Peyer's patch (tissue), 4 donors: ENCODE data around the gene PGM5. TPM values are rescaled to one million over a fixed set of nuclear protein-coding genes. Genes with fewer than 3 reads are reported as not detected.

Experiments
- DNase-seq, 3 donors: peaks; one replicate each; pipeline ENCODE4 v3.0.0-alpha.2; 2017 to 2019
- H3K27ac ChIP-seq, 4 donors: fragments of 200-600 bp; sonication (generic); one replicate each; pipeline ENCODE4 v1.5.1; 2016 to 2019
- H3K27me3 ChIP-seq, 2 donors: fragments of 200-600 bp; sonication (generic); one replicate each; pipeline ENCODE4 v1.5.1; 2019
- H3K36me3 ChIP-seq, 3 donors: fragments of 200-600 bp; sonication (generic); one replicate each; pipeline ENCODE4 v1.5.1; 2016 to 2019
- H3K4me1 ChIP-seq, 4 donors: fragments of 200-600 bp; sonication (generic); one replicate each; pipeline ENCODE4 v1.5.1; 2016 to 2019
- H3K4me3 ChIP-seq, 4 donors: fragments of 200-600 bp; sonication (generic); 1 replicate in 3 of 4; 2 replicates in 1 of 4; pipeline ENCODE4 v1.5.1; 2016 to 2019; ENCODE audit warnings: mild to moderate bottlenecking in 1 of 4
- H3K9me3 ChIP-seq, 4 donors: fragments of 200-600 bp; sonication (generic); one replicate each; pipeline ENCODE4 v1.5.1; 2016 to 2019; ENCODE audit warnings: mild to moderate bottlenecking in 1 of 4
- POLR2A ChIP-seq, 2 donors: fragments of 450-650 bp; IDR thresholded peaks; one replicate each; pipeline ENCODE4 v1.5.1; 2017; ENCODE audit warnings: antibody characterized with exemption in 2 of 2, mild to moderate bottlenecking in 2 of 2, moderate library complexity in 2 of 2
- total RNA-seq, 4 donors: library from RNA; depleted of rRNA; stranded (reverse); fragments of >200 nt; gene quantifications; one replicate each; pipeline ENCODE4 v1.1.0, GENCODE V29; 2016
- TF ChIP-seq, protein P1 (sequence below), 6 experiments: fragments of 450-650 bp in 4 of 6; fragments of 200-600 bp in 2 of 6; sonication (generic) in 1 of 6; IDR thresholded peaks; one replicate each; pipeline ENCODE4 v1.5.1; 2017 to 2019; ENCODE audit warnings: antibody characterized with exemption in 6 of 6, mild to moderate bottlenecking in 3 of 6, moderate library complexity in 1 of 6

Gene PGM5
- total RNA-seq, 4 donors from 2014 or later = 7.5 to 30.5 (median 23.6) TPM

GRCh38 chr9:68506551-68506950, 150.1 kb downstream of the PGM5 start:
- Histone ChIP-seq H3K4me3 (no peak overlapping the region), H3K27ac (peak overlapping the region in 2 of 4 donors; percentile 13 to 63), H3K9me3 (no peaks in the 10 kb centered on the region), H3K27me3 (no peaks in the 10 kb centered on the region), H3K36me3 (no peaks in the 10 kb centered on the region), H3K4me1 (peaks cover 0 to 9% (median 0%) of the 10 kb centered on the region in 4 donors)
- no peak for DNase-seq
- TF ChIP-seq, protein P1, sequence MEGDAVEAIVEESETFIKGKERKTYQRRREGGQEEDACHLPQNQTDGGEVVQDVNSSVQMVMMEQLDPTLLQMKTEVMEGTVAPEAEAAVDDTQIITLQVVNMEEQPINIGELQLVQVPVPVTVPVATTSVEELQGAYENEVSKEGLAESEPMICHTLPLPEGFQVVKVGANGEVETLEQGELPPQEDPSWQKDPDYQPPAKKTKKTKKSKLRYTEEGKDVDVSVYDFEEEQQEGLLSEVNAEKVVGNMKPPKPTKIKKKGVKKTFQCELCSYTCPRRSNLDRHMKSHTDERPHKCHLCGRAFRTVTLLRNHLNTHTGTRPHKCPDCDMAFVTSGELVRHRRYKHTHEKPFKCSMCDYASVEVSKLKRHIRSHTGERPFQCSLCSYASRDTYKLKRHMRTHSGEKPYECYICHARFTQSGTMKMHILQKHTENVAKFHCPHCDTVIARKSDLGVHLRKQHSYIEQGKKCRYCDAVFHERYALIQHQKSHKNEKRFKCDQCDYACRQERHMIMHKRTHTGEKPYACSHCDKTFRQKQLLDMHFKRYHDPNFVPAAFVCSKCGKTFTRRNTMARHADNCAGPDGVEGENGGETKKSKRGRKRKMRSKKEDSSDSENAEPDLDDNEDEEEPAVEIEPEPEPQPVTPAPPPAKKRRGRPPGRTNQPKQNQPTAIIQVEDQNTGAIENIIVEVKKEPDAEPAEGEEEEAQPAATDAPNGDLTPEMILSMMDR (IDR thresholded peaks at IDR 0.05) = no peak
- no peak for TF ChIP-seq POLR2A (IDR thresholded peaks at IDR 0.05)

DNA sequence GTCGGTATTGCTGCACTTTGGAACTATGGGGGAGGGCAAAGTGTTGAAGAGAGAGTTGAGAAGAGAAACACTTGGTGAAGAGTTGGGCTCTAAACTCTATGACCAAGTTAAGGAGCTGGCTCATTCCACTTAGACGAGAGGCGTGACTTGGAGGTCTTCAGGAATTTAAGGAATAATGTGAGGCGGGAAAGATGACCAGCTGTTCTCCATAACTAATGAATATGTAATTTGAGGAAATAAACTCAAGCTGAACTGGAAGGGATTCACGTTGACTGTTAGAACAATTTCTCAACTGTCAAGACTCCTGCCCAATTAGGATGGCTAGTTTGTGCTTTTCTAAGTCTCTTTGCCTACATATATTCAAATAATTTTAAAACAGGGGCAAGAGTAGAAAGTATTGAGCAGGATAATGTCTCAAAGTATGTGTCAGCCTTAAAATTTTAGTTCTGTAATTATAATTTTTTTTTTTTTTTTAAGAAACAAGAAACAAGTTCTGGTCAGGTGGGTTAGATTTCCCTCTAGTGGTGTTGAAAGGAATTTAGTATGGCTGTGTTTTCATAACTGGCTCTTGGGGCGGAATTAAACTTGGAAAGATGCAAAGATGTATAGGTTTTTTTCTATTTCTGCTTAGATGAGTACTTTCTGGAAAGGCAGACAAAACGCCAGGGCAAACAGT, 150.9 kb downstream of the PGM5 start:
- TF ChIP-seq, protein P1 (IDR thresholded peaks at IDR 0.05) = peak; percentile 41 to 66 (median 60)
- no peak for TF ChIP-seq POLR2A (IDR thresholded peaks at IDR 0.05)
- DNase-seq = no peak
- Histone ChIP-seq H3K36me3 (no peaks in the 10 kb centered on the region), H3K27ac (peak overlapping the region in 1 of 4 donors; percentile 63), H3K4me3 (no peak overlapping the region), H3K27me3 (no peaks in the 10 kb centered on the region), H3K4me1 (peaks cover 0 to 9% (median 0%) of the 10 kb centered on the region in 4 donors), H3K9me3 (no peaks in the 10 kb centered on the region)

DNA sequence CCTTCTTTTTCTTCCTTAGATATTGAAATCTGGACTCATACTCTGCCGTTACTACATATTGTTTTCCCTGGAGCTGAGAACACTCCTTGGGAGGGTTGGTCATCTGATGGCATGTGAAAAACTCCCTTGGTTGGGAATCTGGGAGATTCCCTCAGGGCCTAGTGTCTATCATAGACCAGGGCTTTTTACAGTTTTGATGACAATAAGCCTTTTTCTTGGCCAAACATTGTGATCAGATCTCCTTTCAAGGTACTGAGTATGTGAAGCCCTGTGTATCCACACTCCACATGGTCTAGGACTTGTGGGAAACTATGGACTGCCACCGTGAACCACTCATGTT, 151.4 kb downstream of the PGM5 start:
- Histone ChIP-seq H3K9me3 (no peaks in the 10 kb centered on the region), H3K4me1 (peaks cover 0 to 9% (median 0%) of the 10 kb centered on the region in 4 donors), H3K36me3 (no peaks in the 10 kb centered on the region), H3K4me3 (no peak overlapping the region), H3K27me3 (no peaks in the 10 kb centered on the region), H3K27ac (peak overlapping the region in 1 of 4 donors; percentile 63)
- TF ChIP-seq POLR2A (IDR thresholded peaks at IDR 0.05) = no peak
- TF ChIP-seq, protein P1 (IDR thresholded peaks at IDR 0.05) = peak in 1 of 6 experiments; percentile 6
- DNase-seq = no peak

DNA sequence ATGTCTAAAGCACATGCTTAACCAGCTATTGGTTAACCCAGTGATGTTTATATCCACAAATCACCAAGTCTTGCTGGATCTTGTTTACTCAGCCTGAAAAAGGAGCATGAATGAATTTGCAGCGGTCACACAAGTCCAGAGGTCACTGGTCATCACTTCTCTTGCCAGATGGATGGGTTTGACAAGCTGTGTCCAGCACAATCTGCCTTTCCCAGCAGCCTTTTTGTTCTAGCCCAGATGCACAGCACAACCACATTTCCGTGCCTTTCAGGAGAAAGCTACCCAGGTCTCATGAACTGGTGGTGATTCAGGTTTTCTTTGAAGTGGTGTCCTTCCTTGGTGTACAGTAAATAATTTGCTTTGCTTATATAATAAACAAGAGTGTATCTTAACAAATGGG, 152.1 kb downstream of the PGM5 start:
- H3K27ac ChIP-seq = peak overlapping the region in 1 of 4 donors; percentile 63
- no peaks in the 10 kb centered on the region for H3K27me3 ChIP-seq
- H3K36me3 ChIP-seq = no peaks in the 10 kb centered on the region
- H3K4me3 ChIP-seq = no peak overlapping the region
- no peak for DNase-seq
- H3K9me3 ChIP-seq = no peaks in the 10 kb centered on the region
- H3K4me1 ChIP-seq = peaks cover 0 to 9% (median 0%) of the 10 kb centered on the region in 4 donors
- TF ChIP-seq POLR2A (IDR thresholded peaks at IDR 0.05) = no peak
- TF ChIP-seq, protein P1 (IDR thresholded peaks at IDR 0.05) = no peak

DNA sequence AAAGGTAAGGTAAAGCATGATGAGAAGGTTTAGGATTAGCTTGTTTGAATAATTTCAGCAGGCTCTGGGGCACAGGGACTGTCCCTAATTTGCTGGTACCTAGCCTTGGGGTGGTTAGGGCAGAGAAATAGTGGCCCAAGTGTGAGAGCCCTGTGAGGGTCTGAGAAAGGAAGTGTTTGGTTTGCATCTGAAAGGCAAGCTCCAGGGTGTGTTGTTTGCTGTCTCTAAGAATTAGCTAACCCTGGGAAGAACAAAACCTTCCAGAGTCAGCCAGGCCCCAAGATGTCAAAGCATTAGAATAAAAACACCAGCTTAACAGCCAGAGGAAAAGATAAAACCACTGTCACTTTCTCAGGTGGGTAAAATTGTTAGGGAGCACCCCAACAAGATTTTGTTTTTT, 153.3 kb downstream of the PGM5 start:
- peaks cover 0 to 15% (median 0%) of the 10 kb centered on the region in 4 donors for H3K4me1 ChIP-seq
- H3K27ac ChIP-seq = no peak overlapping the region
- H3K9me3 ChIP-seq = no peaks in the 10 kb centered on the region
- no peaks in the 10 kb centered on the region for H3K36me3 ChIP-seq
- H3K27me3 ChIP-seq = no peaks in the 10 kb centered on the region
- TF ChIP-seq, protein P1 (IDR thresholded peaks at IDR 0.05) = no peak
- TF ChIP-seq POLR2A (IDR thresholded peaks at IDR 0.05) = no peak
- DNase-seq = no peak
- no peak overlapping the region for H3K4me3 ChIP-seq
